Heart left ventricle (tissue), 13 donors: Measurements from ENCODE around the gene ARHGEF17.

Experiments used
- CTCF ChIP-seq, 12 donors: fragments of 200-600 bp; sonication (generic) in 4 of 12; IDR thresholded peaks; one replicate each; pipeline versions ENCODE4 v1.5.0 to v1.8.0; 2018 to 2022; ENCODE audit warnings: antibody characterized with exemption in 12 of 12, mild to moderate bottlenecking in 5 of 12
- POLR2A ChIP-seq, 2 donors: fragments of 450-650 bp; IDR thresholded peaks; one replicate each; pipeline ENCODE4 v1.6.1; 2017; ENCODE audit warnings: antibody characterized with exemption in 2 of 2, mild to moderate bottlenecking in 2 of 2, moderate library complexity in 2 of 2
- donor health status: ischemic (EF 13 %, LVEDD 7.1; RV severe dilation, severe dysfunction).
- donor health status: DM: no; HTN: yes; CAD: no.
- donor health status: DM: no; HTN: no; CAD: no.
- donor health status: ischemic (EF 25% LVEDD 6.9; RV normal size, moderate dysfunction).
- donor health status: ischemic (EF 25% LVEDD 5.7; RV mildly dilated, moderate dysfunction).
- donor health status: ischemic (EF 35%, LVEDD 5.7; RV mildly dilated, moderate dysfunction).
- donor health status: nonischemic (EF 11% LVEDD 7.7; RV severe dilation, severe dysfunction).
- donor health status: DM: yes; HTN: yes; CAD: no.
- donor health status: PGD.
- donor health status: ischemic (EF 29% LVEDD 5.4; RV normal size, mild dysfunction).
- donor health status: nonischemic (EF 23%, LVEDD 6.1; RV moderate dilation, normal function).

GRCh38 chr11:73306069-73306841, 1.8 kb upstream of the ARHGEF17 start:
- TF ChIP-seq CTCF (IDR thresholded peaks at IDR 0.05) (no peak), POLR2A (IDR thresholded peaks at IDR 0.05) (no peak)
